Ishikawa (cell line): ENCODE results near the gene RORC.

Experiments
- CEBPB ChIP-seq: IDR thresholded peaks from 2 replicates; pipeline ENCODE4 v1.6.1; 2012
- CREB1 ChIP-seq: IDR thresholded peaks from 2 replicates; pipeline ENCODE4 v1.6.1; 2012; ENCODE audit warnings: low read depth
- EGR1 ChIP-seq: IDR thresholded peaks from 2 replicates; pipeline ENCODE4 v1.6.1; 2012
- EP300 ChIP-seq: IDR thresholded peaks from 2 replicates; pipeline ENCODE4 v1.6.1; 2012; ENCODE audit warnings: borderline replicate concordance
- FOXM1 ChIP-seq: IDR thresholded peaks from 2 replicates; pipeline ENCODE4 v1.6.1; 2012; ENCODE audit warnings: low read depth, borderline replicate concordance
- MAX ChIP-seq: IDR thresholded peaks from 2 replicates; pipeline ENCODE4 v1.6.1; 2012
- NFIC ChIP-seq: IDR thresholded peaks from 2 replicates; pipeline ENCODE4 v1.6.1; 2012
- RAD21 ChIP-seq: IDR thresholded peaks from 2 replicates; pipeline ENCODE4 v1.6.1; 2012; ENCODE audit warnings: low read depth
- REST ChIP-seq: IDR thresholded peaks from 2 replicates; pipeline ENCODE4 v1.6.1; 2012; ENCODE audit warnings: low read depth, mild to moderate bottlenecking
- TAF1 ChIP-seq: IDR thresholded peaks from 2 replicates; pipeline ENCODE4 v1.6.1; 2012; ENCODE audit warnings: low read depth, mild to moderate bottlenecking
- TCF12 ChIP-seq: IDR thresholded peaks from 2 replicates; pipeline ENCODE4 v1.6.1; 2012; ENCODE audit warnings: low read depth
- TEAD4 ChIP-seq: IDR thresholded peaks from 2 replicates; pipeline ENCODE4 v1.6.1; 2012
- USF1 ChIP-seq: IDR thresholded peaks from 2 replicates; pipeline ENCODE4 v1.6.1; 2012
- YY1 ChIP-seq: IDR thresholded peaks from 2 replicates; pipeline ENCODE4 v1.6.1; 2012; ENCODE audit warnings: low read depth
- ZBTB7A ChIP-seq: IDR thresholded peaks from 2 replicates; pipeline ENCODE4 v1.6.1; 2012; ENCODE audit warnings: low read depth

Gene RORC

GRCh38 chr1:151790940-151791651, 40.5 kb downstream of the RORC start:
- TF ChIP-seq TEAD4 (no peak), USF1 (no peak)

GRCh38 chr1:151790071-151790939, 41.3 kb downstream of the RORC start, which contains the start of gene TDRKH:
TDRKH (minus strand) TSS chr1:151790500; CDS start chr1:151783022, 7,478 bp downstream.
- TF ChIP-seq REST (no peak), EP300 (no peak), NFIC (no peak), CEBPB (no peak), TAF1 (peak; percentile 57), EGR1 (peak; percentile 93), FOXM1 (peak; percentile 27; the same call in 1 of the 2 replicates), RAD21 (peak; percentile 29; the same call in 1 of the 2 replicates), CREB1 (0 out of 2 replicates have a peak, but pooled peaks have one; percentile 36), YY1 (peak; percentile 10; the same call in 1 of the 2 replicates), ZBTB7A (peak; percentile 80), USF1 (no peak), TEAD4 (0 out of 2 replicates have a peak, but pooled peaks have one; percentile 3), MAX (peak; percentile 98), TCF12 (peak; percentile 48; the same call in 1 of the 2 replicates)

- no peak for TF ChIP-seq ZBTB7A
- TF ChIP-seq USF1 = no peak
- no peak for TF ChIP-seq TEAD4
- no peak for TF ChIP-seq REST
- no peak for TF ChIP-seq TAF1
- TF ChIP-seq FOXM1 = no peak
- no peak for TF ChIP-seq TCF12
- no peak for TF ChIP-seq RAD21
Observed at GRCh38 chr1:151787689-151788088, 43.9 kb downstream of the RORC start.

- TF ChIP-seq MAX (no peak), EP300 (no peak), RAD21 (no peak), NFIC (no peak), REST (no peak), CREB1 (no peak), EGR1 (no peak), CEBPB (no peak), TEAD4 (no peak), FOXM1 (no peak)
Observed at GRCh38 chr1:151783796-151784195, 47.8 kb downstream of the RORC start.
